ENCODE results near the gene DNAH7.

GRCh38 chr2:195810340-195811098 lies 258.1 kb downstream of the DNAH7 start:
- no peak for TF ChIP-seq EZH2 (IDR thresholded peaks at IDR 0.05; ENCODE audit: borderline replicate concordance, insufficient read depth, low read depth, low read length, poor library complexity, severe bottlenecking)
- TF ChIP-seq, protein P1, sequence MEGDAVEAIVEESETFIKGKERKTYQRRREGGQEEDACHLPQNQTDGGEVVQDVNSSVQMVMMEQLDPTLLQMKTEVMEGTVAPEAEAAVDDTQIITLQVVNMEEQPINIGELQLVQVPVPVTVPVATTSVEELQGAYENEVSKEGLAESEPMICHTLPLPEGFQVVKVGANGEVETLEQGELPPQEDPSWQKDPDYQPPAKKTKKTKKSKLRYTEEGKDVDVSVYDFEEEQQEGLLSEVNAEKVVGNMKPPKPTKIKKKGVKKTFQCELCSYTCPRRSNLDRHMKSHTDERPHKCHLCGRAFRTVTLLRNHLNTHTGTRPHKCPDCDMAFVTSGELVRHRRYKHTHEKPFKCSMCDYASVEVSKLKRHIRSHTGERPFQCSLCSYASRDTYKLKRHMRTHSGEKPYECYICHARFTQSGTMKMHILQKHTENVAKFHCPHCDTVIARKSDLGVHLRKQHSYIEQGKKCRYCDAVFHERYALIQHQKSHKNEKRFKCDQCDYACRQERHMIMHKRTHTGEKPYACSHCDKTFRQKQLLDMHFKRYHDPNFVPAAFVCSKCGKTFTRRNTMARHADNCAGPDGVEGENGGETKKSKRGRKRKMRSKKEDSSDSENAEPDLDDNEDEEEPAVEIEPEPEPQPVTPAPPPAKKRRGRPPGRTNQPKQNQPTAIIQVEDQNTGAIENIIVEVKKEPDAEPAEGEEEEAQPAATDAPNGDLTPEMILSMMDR (IDR thresholded peaks at IDR 0.05): no peak
